Measurements from ENCODE around the gene AGXT2. TPM values are rescaled to one million over a fixed set of nuclear protein-coding genes. Genes with fewer than 3 reads are reported as not detected.

Gene AGXT2, protein sequence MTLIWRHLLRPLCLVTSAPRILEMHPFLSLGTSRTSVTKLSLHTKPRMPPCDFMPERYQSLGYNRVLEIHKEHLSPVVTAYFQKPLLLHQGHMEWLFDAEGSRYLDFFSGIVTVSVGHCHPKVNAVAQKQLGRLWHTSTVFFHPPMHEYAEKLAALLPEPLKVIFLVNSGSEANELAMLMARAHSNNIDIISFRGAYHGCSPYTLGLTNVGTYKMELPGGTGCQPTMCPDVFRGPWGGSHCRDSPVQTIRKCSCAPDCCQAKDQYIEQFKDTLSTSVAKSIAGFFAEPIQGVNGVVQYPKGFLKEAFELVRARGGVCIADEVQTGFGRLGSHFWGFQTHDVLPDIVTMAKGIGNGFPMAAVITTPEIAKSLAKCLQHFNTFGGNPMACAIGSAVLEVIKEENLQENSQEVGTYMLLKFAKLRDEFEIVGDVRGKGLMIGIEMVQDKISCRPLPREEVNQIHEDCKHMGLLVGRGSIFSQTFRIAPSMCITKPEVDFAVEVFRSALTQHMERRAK
- 10 to 100 TPM; 24.7 to 88.2 (median 55.8) TPM for total RNA-seq
- long read RNA-seq, transcript AGXT2-201 (14 exons, 2,364 nt), result major isoform, 14 of 36 reads
- long read RNA-seq, partial matches to known transcripts, result 11 of 36 reads
- long read RNA-seq, other reads (novel, unspliced or antisense), result 9 of 36 reads

DNA sequence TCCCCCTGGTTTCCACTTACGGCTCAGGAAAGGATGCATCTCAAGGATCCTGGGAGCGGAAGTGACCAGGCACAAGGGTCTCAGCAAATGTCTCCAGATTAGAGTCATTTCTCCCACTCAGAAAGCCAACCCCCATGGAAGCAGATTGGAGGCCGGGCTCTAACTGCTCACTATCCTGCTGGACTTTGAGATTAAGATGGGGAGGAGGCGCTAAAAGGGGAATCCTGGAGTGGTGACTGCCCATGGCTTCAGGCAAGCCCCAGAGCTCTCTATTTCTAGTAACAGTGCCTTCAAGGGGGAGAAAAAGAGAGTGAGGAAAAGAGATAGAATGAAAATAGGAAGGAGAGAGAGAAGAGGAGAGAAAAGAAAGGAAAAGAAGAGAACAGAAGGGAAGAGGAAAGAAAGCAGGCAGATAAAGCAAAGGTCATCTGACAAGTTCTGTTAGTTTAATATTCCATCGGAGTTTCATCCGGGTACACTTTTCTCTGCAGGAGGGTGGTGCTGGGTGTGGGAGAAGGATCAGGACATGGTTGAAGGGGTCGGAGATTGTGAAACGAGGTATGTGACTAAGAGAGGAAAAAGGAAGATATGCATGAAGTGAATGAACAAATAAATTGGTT is at the start of gene AGXT2:
Gene AGXT2, minus strand, starts transcription at position 165 of the 620 bp plus-strand sequence. Its CDS starts 57 bp downstream, at position 108.
- TF ChIP-seq POLR2A (IDR thresholded peaks at IDR 0.05), result peak; percentile 23
- TF ChIP-seq, protein P1, sequence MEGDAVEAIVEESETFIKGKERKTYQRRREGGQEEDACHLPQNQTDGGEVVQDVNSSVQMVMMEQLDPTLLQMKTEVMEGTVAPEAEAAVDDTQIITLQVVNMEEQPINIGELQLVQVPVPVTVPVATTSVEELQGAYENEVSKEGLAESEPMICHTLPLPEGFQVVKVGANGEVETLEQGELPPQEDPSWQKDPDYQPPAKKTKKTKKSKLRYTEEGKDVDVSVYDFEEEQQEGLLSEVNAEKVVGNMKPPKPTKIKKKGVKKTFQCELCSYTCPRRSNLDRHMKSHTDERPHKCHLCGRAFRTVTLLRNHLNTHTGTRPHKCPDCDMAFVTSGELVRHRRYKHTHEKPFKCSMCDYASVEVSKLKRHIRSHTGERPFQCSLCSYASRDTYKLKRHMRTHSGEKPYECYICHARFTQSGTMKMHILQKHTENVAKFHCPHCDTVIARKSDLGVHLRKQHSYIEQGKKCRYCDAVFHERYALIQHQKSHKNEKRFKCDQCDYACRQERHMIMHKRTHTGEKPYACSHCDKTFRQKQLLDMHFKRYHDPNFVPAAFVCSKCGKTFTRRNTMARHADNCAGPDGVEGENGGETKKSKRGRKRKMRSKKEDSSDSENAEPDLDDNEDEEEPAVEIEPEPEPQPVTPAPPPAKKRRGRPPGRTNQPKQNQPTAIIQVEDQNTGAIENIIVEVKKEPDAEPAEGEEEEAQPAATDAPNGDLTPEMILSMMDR (IDR thresholded peaks at IDR 0.05), result no peak
- H3K4me3 ChIP-seq, result peak within 1 kb of the TSS; percentile 41 to 68 (median 66)
- H3K36me3 ChIP-seq, result no peaks in the 10 kb centered on the region
- no peaks in the 10 kb centered on the region for H3K27me3 ChIP-seq
- ATAC-seq (peak; percentile 77 to 85 (median 82)), DNase-seq (peak in 2 of 3 donors; percentile 34 to 64)
- peak within 1 kb of the TSS; percentile 48 to 78 (median 69) for H3K27ac ChIP-seq
- WGBS (ENCODE audit: insufficient coverage, low coverage, low lambda C conversion rate, missing lambda C conversion rate), result 15% methylated on average over 7 of the region's 8 CpGs
- peaks cover 0 to 38% (median 17%) of the 10 kb centered on the region in 4 donors for H3K4me1 ChIP-seq
- H3K9me3 ChIP-seq, result no peaks in the 10 kb centered on the region
- intact Hi-C loops (cut with DNase I), result no loop called here

DNA sequence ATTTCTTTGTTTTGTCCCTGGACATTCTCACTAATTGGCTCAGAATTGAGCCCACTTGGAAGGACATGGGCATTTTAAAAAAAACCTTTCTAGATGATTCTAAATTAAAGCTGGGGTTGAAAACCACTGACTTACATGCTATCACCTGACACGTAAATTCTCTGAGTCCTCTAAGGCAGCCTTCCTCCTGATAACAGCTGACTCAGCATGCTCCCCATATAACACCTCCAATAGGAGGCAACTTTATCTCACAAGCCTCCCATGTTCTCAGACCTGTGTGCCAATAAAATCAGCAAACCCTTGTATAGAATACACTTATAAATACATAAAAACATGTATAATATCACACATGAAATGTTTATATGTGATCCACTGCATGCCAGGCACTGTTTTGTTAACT is 49.2 kb upstream of the AGXT2 start:
- H3K36me3 ChIP-seq, result no peaks in the 10 kb centered on the region
- TF ChIP-seq, protein P1 (IDR thresholded peaks at IDR 0.05), result no peak
- TF ChIP-seq POLR2A (IDR thresholded peaks at IDR 0.05), result no peak
- intact Hi-C loops (cut with DNase I), result loop anchor here (10.0 kb wide), 1 partner anchor 88 kb away; no protein-coding TSS in a partner anchor

DNA sequence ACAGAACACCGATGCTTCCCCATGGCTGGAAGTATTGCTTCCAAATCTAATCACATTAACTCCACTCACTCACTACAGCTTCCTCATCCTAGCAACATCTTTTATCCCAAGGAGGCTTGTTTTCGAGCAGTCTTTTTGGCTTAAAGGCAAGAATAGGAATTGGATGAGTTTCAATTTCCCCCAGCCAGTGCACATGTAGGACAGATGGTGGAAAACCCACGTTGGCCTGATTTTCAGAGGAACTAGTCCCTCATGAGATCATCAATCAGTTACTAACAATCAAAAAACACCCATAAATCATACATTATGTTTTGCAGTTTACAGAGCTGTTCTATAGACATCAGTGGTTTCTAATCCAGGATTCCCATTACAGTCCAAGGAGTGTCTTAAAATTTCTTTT is 48.5 kb upstream of the AGXT2 start:
- no peak overlapping the region for H3K4me3 ChIP-seq
- no peak overlapping the region for H3K27ac ChIP-seq
- ATAC-seq, result no peak
- no peak for DNase-seq
- no peaks in the 10 kb centered on the region for H3K36me3 ChIP-seq
- H3K4me1 ChIP-seq, result peaks cover 0 to 31% (median 4%) of the 10 kb centered on the region in 4 donors
- TF ChIP-seq, protein P1 (IDR thresholded peaks at IDR 0.05), result no peak
- TF ChIP-seq POLR2A (IDR thresholded peaks at IDR 0.05), result no peak
- intact Hi-C loops (cut with DNase I), result loop anchor here (10.0 kb wide), 1 partner anchor 89 kb away; no protein-coding TSS in a partner anchor
- H3K27me3 ChIP-seq, result no peaks in the 10 kb centered on the region
- H3K9me3 ChIP-seq, result no peaks in the 10 kb centered on the region
- 40% methylated on average over 2 of the region's 3 CpGs for WGBS (ENCODE audit: insufficient coverage, low coverage, low lambda C conversion rate, missing lambda C conversion rate)

More for the DNA sequence above, 49.2 kb upstream of the AGXT2 start:
- H3K4me1 ChIP-seq, result peaks cover 0 to 31% (median 4%) of the 10 kb centered on the region in 4 donors
- 80% methylated on average over 1 of the region's 1 CpG for WGBS (ENCODE audit: insufficient coverage, low coverage, low lambda C conversion rate, missing lambda C conversion rate)
- H3K27ac ChIP-seq, result no peak overlapping the region
- DNase-seq (no peak), ATAC-seq (no peak)
- no peaks in the 10 kb centered on the region for H3K9me3 ChIP-seq
- H3K4me3 ChIP-seq, result no peak overlapping the region
- no peaks in the 10 kb centered on the region for H3K27me3 ChIP-seq

DNA sequence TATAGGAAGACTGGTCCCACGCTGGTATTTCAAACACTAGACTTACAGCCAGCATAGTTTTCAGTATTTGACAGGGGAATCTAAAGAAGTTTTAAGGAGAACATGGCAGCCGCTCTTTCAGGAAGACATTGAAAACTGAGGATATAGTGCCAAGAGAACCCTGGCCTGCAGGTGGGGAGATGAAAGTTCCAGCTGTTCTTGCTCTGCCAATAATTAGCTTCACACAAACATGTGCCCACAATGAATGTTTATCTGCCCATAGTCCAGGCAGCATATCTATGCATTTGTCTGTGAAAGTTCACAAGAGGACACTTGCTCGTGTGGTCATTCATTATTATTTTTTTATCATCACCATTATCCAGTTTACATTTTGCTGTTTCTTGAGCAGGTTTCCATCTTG is 47.6 kb upstream of the AGXT2 start:
- DNase-seq, result no peak
- ATAC-seq, result peak; percentile 61 to 73 (median 67)
- TF ChIP-seq POLR2A (IDR thresholded peaks at IDR 0.05), result no peak
- TF ChIP-seq, protein P1 (IDR thresholded peaks at IDR 0.05), result no peak
- H3K27ac ChIP-seq, result no peak overlapping the region
- peaks cover 0 to 31% (median 4%) of the 10 kb centered on the region in 4 donors for H3K4me1 ChIP-seq
- intact Hi-C loops (cut with DNase I), result loop anchor here (10.0 kb wide), 1 partner anchor 89 kb away; no protein-coding TSS in a partner anchor
- no peaks in the 10 kb centered on the region for H3K9me3 ChIP-seq
- WGBS (ENCODE audit: insufficient coverage, low coverage, low lambda C conversion rate, missing lambda C conversion rate), result 49% methylated on average over 3 of the region's 3 CpGs
- H3K36me3 ChIP-seq, result no peaks in the 10 kb centered on the region
- H3K27me3 ChIP-seq, result no peaks in the 10 kb centered on the region
- H3K4me3 ChIP-seq, result no peak overlapping the region
